Measurements from ENCODE around the gene CPSF4L.

The CPSF4L gene

DNA sequence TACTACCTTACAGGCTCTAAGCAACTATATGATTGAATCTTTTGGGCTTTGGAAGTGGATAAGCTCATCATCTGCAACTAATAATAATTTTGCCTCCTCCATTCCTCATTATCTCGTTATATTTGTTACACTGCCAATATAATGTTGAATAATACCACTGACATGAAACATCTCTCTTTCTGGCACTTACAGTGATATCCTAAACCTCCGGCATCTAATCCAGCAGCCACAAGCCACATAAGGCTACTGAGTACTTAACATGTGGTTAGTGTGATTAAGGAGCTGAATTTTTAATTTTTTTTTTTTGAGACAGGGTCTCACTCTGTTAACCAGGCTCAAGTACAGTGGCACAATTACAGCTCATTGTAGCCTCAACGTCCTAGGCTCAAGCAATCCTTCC, 40.5 kb upstream of the CPSF4L start:
- Histone ChIP-seq H3K4me1 (ENCODE audit: control insufficient read depth, insufficient read depth, low read length) (peaks cover 19% of the 10 kb centered on the region), H3K4me3 (ENCODE audit: low read depth, low read length) (no peak overlapping the region), H3K9me3 (ENCODE audit: control insufficient read depth, insufficient read depth, low read depth, low read length) (no peaks in the 10 kb centered on the region), H3K27ac (ENCODE audit: extremely low read depth, low read depth, low read length) (no peak overlapping the region), H3K36me3 (ENCODE audit: control insufficient read depth in 2 of 2, insufficient read depth in 1 of 2, low read length in 2 of 2) (peaks cover 0 to 6% of the 10 kb centered on the region in 2 experiments; a peak in 1 of 3 replicates)
- TF ChIP-seq ZNF837 (tag by site-specific recombination; IDR thresholded peaks at IDR 0.05) (no peak), OSR2 (tag by site-specific recombination; IDR thresholded peaks at IDR 0.05) (peak; percentile 64; the same call in 1 of the 2 replicates)
- POLR2A ChIA-PET: interaction anchor here (0.6 to 1.5 kb wide), 2 partner anchors 9 to 19 kb away, joined by 4 to 12 read pairs; no protein-coding TSS in a partner anchor
- CTCF ChIA-PET: interaction anchor here (0.6 to 1.4 kb wide), 3 partner anchors 8 to 47 kb away, joined by 3 to 4 read pairs (median 3); no protein-coding TSS in a partner anchor

DNA sequence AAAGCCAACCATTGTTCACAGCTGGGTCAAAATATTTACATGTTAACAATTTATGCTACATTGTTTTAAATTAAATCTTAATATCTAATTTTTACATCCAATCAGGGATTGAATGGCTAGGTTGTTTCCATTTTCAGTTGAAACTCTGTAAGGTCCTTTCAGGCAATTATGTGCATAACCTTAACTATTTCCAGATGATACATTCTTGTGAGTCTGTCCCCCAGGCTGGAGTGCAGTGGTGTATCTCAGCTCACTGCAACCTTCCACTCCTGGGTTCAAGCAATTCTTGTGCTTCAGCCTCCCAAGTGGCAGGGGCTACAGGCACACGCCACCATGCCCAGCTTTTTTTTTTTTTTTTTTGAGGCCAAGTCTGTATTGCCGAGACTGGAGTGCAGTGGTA, 39.7 kb upstream of the CPSF4L start:
- POLR2A ChIA-PET: interaction anchor here (0.7 to 1.5 kb wide), 3 partner anchors 9 to 298 kb away, joined by 3 to 12 read pairs (median 5); no protein-coding TSS in a partner anchor
- Histone ChIP-seq H3K4me1 (ENCODE audit: control insufficient read depth, insufficient read depth, low read length) (peaks cover 18% of the 10 kb centered on the region), H3K36me3 (ENCODE audit: control insufficient read depth in 2 of 2, insufficient read depth in 1 of 2, low read length in 2 of 2) (no peaks in the 10 kb centered on the region), H3K9me3 (ENCODE audit: control insufficient read depth, insufficient read depth, low read depth, low read length) (no peaks in the 10 kb centered on the region), H3K4me3 (ENCODE audit: low read depth, low read length) (no peak overlapping the region), H3K27ac (ENCODE audit: extremely low read depth, low read depth, low read length) (no peak overlapping the region)
- CTCF ChIA-PET: interaction anchor here (1.1 to 1.4 kb wide), 2 partner anchors 45 to 46 kb away, joined by 3 to 4 read pairs; no protein-coding TSS in a partner anchor
- TF ChIP-seq ZNF830 (tag by site-specific recombination; IDR thresholded peaks at IDR 0.05; ENCODE audit: low read depth) (no peak), ZNF335 (tag by site-specific recombination; conservative IDR thresholded peaks at IDR 0.05) (no peak), ZNF660 (tag by site-specific recombination; IDR thresholded peaks at IDR 0.05) (no peak), FEZF1 (tag by site-specific recombination; IDR thresholded peaks at IDR 0.05) (no peak), ZNF138 (tag by site-specific recombination; IDR thresholded peaks at IDR 0.05; ENCODE audit: borderline replicate concordance) (no peak), ZNF548 (tag by site-specific recombination; IDR thresholded peaks at IDR 0.05) (no peak), ZNF311 (tag by site-specific recombination; IDR thresholded peaks at IDR 0.05; ENCODE audit: borderline replicate concordance) (no peak), ZNF768 (tag by site-specific recombination; IDR thresholded peaks at IDR 0.05) (no peak), TRIM28 (IDR thresholded peaks at IDR 0.05; ENCODE audit: borderline replicate concordance, low read length) (no peak), ZNF24 (tag by site-specific recombination; IDR thresholded peaks at IDR 0.05) (no peak), ZNF292 (tag by site-specific recombination; IDR thresholded peaks at IDR 0.05; ENCODE audit: borderline replicate concordance, low read depth) (no peak), ZNF266 (tag by site-specific recombination; IDR thresholded peaks at IDR 0.05; ENCODE audit: low read depth) (no peak)
- TF ChIP-seq, protein P1, sequence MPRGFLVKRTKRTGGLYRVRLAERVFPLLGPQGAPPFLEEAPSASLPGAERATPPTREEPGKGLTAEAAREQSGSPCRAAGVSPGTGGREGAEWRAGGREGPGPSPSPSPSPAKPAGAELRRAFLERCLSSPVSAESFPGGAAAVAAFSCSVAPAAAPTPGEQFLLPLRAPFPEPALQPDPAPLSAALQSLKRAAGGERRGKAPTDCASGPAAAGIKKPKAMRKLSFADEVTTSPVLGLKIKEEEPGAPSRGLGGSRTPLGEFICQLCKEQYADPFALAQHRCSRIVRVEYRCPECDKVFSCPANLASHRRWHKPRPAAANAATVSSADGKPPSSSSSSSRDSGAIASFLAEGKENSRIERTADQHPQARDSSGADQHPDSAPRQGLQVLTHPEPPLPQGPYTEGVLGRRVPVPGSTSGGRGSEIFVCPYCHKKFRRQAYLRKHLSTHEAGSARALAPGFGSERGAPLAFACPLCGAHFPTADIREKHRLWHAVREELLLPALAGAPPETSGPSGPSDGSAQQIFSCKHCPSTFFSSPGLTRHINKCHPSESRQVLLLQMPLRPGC (tag by site-specific recombination; IDR thresholded peaks at IDR 0.05): no peak
- TF ChIP-seq, protein P2, sequence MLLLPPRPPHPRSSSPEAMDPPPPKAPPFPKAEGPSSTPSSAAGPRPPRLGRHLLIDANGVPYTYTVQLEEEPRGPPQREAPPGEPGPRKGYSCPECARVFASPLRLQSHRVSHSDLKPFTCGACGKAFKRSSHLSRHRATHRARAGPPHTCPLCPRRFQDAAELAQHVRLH (tag by site-specific recombination; IDR thresholded peaks at IDR 0.05): no peak

DNA sequence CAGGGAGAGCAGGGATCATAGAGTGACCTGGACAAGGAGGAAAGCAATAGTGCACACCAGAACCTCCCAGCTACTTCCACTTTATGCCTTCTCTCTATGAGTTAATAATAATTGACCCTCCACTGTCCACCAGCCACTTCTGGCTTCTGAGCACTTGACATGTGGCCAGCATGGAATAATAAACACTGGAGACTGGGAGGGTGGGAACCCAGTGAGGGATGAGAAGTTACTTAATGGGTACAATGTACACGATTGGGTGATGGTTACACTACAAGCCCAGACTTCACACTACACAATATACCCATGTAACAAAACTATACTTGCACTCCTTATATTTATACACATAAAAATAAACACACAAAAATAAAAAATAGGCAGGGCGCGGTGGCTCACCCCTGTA, 38.7 kb upstream of the CPSF4L start:
- Histone ChIP-seq H3K36me3 (ENCODE audit: control insufficient read depth in 2 of 2, insufficient read depth in 1 of 2, low read length in 2 of 2) (no peaks in the 10 kb centered on the region), H3K4me1 (ENCODE audit: control insufficient read depth, insufficient read depth, low read length) (peaks cover 9% of the 10 kb centered on the region), H3K9me3 (ENCODE audit: control insufficient read depth, insufficient read depth, low read depth, low read length) (no peaks in the 10 kb centered on the region), H3K27ac (ENCODE audit: extremely low read depth, low read depth, low read length) (no peak overlapping the region), H3K4me3 (ENCODE audit: low read depth, low read length) (no peak overlapping the region)
- POLR2A ChIA-PET: interaction anchor here (1.1 to 4.2 kb wide), 3 partner anchors 9 to 68 kb away, joined by 3 to 33 read pairs (median 6); partner anchors contain the start of gene CDC42EP4
- CTCF ChIA-PET: interaction anchor here (1.2 kb wide), 1 partner anchor 10 kb away, joined by 5 read pairs; no protein-coding TSS in a partner anchor
- TF ChIP-seq ZNF701 (tag by site-specific recombination; IDR thresholded peaks at IDR 0.05): no peak
- TF ChIP-seq ZNF514 (tag by site-specific recombination; IDR thresholded peaks at IDR 0.05): no peak
- TF ChIP-seq ZBTB48 (tag by site-specific recombination; IDR thresholded peaks at IDR 0.05): no peak
- TF ChIP-seq ZNF792 (tag by site-specific recombination; IDR thresholded peaks at IDR 0.05): no peak
- TF ChIP-seq ZNF837 (tag by site-specific recombination; IDR thresholded peaks at IDR 0.05): no peak
- TF ChIP-seq ZNF24 (tag by site-specific recombination; IDR thresholded peaks at IDR 0.05): no peak
- no peak for TF ChIP-seq HOXC10 (CRISPR knock-in tag; IDR thresholded peaks at IDR 0.05)
- no peak for TF ChIP-seq ZNF184 (tag by site-specific recombination; IDR thresholded peaks at IDR 0.05)
- TF ChIP-seq, protein P3, sequence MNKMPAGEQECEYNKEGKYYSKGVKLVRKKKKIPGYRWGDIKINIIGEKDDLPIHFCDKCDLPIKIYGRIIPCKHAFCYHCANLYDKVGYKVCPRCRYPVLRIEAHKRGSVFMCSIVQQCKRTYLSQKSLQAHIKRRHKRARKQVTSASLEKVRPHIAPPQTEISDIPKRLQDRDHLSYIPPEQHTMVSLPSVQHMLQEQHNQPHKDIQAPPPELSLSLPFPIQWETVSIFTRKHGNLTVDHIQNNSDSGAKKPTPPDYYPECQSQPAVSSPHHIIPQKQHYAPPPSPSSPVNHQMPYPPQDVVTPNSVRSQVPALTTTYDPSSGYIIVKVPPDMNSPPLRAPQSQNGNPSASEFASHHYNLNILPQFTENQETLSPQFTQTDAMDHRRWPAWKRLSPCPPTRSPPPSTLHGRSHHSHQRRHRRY (tag by site-specific recombination; IDR thresholded peaks at IDR 0.05): no peak
- TF ChIP-seq, protein P4, sequence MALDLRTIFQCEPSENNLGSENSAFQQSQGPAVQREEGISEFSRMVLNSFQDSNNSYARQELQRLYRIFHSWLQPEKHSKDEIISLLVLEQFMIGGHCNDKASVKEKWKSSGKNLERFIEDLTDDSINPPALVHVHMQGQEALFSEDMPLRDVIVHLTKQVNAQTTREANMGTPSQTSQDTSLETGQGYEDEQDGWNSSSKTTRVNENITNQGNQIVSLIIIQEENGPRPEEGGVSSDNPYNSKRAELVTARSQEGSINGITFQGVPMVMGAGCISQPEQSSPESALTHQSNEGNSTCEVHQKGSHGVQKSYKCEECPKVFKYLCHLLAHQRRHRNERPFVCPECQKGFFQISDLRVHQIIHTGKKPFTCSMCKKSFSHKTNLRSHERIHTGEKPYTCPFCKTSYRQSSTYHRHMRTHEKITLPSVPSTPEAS (tag by site-specific recombination; IDR thresholded peaks at IDR 0.05): no peak
- TF ChIP-seq EGR2 (tag by site-specific recombination; IDR thresholded peaks at IDR 0.05; ENCODE audit: low read depth): no peak
